OCI-LY7 (cell line): ENCODE measurements around the gene SEC14L2. TPM values are rescaled to one million over a fixed set of nuclear protein-coding genes. Genes with fewer than 3 reads are reported as not detected.

ENCODE experiments used
- BruUV-seq: library from RNA; stranded (reverse); fragments of 400-500 nt; replicated peaks from 2 replicates; lab custom pipeline; 2021; lab: Mats Ljungman, UMichigan
- CTCF ChIA-PET: fragments of 300-600 bp; sonication (Branson Sonifier 250); formaldehyde crosslinking; loops from one replicate; lab custom pipeline; 2022; ENCODE audit warnings: antibody characterized with exemption; ENCODE audit not compliant: unreplicated experiment; lab: Charles Lee
- POLR2A ChIA-PET: fragments of 300-600 bp; sonication (Branson Sonifier 250); formaldehyde crosslinking; loops from one replicate; lab custom pipeline; 2022; ENCODE audit warnings: antibody characterized with exemption; lab: Charles Lee
- DNase-seq: peaks from one replicate; pipeline ENCODE4 v3.0.0-alpha.2; 2015; ENCODE audit warnings: low spot score
- H2AFZ ChIP-seq: fragments of 200-600 bp; sonication (generic), shearing (Covaris generic); 2 replicates; pipeline ENCODE4 v1.6.1; 2014; ENCODE audit warnings: mild to moderate bottlenecking, antibody characterized with exemption, low read length, moderate library complexity
- H3K27ac ChIP-seq: fragments of 200-600 bp; sonication (generic); 2 replicates; pipeline ENCODE4 v1.5.1; 2014; ENCODE audit warnings: mixed run types, low read depth, mild to moderate bottlenecking, moderate library complexity, low read length, inconsistent platforms; ENCODE audit not compliant: poor library complexity, severe bottlenecking
- H3K36me3 ChIP-seq: fragments of 200-600 bp; sonication (generic); 2 replicates; pipeline ENCODE4 v1.6.1; 2014; ENCODE audit warnings: mild to moderate bottlenecking, antibody characterized with exemption, low read length, moderate library complexity, mixed read lengths; ENCODE audit not compliant: insufficient read depth
- H3K4me1 ChIP-seq: fragments of 200-600 bp; sonication (generic); 2 replicates; pipeline ENCODE4 v1.5.1; 2014; ENCODE audit warnings: mild to moderate bottlenecking, low read length; ENCODE audit not compliant: insufficient read depth, poor library complexity, severe bottlenecking
- H3K4me2 ChIP-seq: fragments of 200-600 bp; sonication (generic); 2 replicates; pipeline ENCODE4 v1.6.1; 2014; ENCODE audit warnings: mild to moderate bottlenecking, low read length
- H3K4me3 ChIP-seq: fragments of 200-600 bp; sonication (generic); 2 replicates; pipeline ENCODE4 v1.5.1; 2014; ENCODE audit warnings: mild to moderate bottlenecking, low read depth, low read length; ENCODE audit not compliant: poor library complexity, severe bottlenecking
- H3K79me2 ChIP-seq: fragments of 200-600 bp; sonication (generic); 2 replicates; pipeline ENCODE4 v1.6.1; 2016; ENCODE audit warnings: low read depth, mild to moderate bottlenecking, low read length, moderate library complexity, mixed read lengths; ENCODE audit not compliant: insufficient read depth
- H3K9me2 ChIP-seq: fragments of 200-600 bp; sonication (generic); 2 replicates; pipeline ENCODE4 v1.6.1; 2016; ENCODE audit warnings: mild to moderate bottlenecking, low read length, mixed read lengths; ENCODE audit not compliant: insufficient read depth
- H3K9me3 ChIP-seq: fragments of 200-600 bp; sonication (generic); 2 replicates; pipeline ENCODE4 v1.6.1; 2014; ENCODE audit warnings: mild to moderate bottlenecking, mixed run types, low read length, mixed read lengths
- H4K20me1 ChIP-seq: fragments of 200-600 bp; sonication (generic); 2 replicates; pipeline ENCODE4 v1.6.1; 2014; ENCODE audit warnings: mild to moderate bottlenecking, antibody characterized with exemption, low read length, moderate library complexity, mixed read lengths; ENCODE audit not compliant: insufficient read depth
- EZH2phosphoT487 ChIP-seq: fragments of 200-600 bp; sonication (generic); IDR thresholded peaks from 2 replicates; pipeline ENCODE4 v1.6.1; 2018; ENCODE audit warnings: low read depth, borderline replicate concordance, mild to moderate bottlenecking, mixed run types, antibody characterized with exemption, low read length, moderate library complexity, mixed read lengths
- intact Hi-C: fragments of 100-400 bp; cut with micrococcal nuclease; formaldehyde crosslinking; loops from one replicate; pipeline ENCODE4 v1.10.0; 2022; ENCODE audit not compliant: unreplicated experiment
- total RNA-seq, 2 experiments: library from RNA; depleted of rRNA in 1 of 2; stranded (reverse); fragments of >200 nt in 1 of 2; shearing (Covaris generic) in 1 of 2; gene quantifications; 2 replicates each; pipeline ENCODE4 v1.2.3, GENCODE V29; 2014 to 2022
- TF ChIP-seq, protein P1 (sequence below): fragments of 200-600 bp; sonication (generic); conservative IDR thresholded peaks from 2 replicates; pipeline ENCODE4 v1.5.1; 2014; ENCODE audit warnings: mild to moderate bottlenecking, antibody characterized with exemption, low read length, moderate library complexity, mixed read lengths

SEC14L2 gene
- total RNA-seq, 2 experiments from 2014 or later: 0.11 to 0.22 TPM

DNA sequence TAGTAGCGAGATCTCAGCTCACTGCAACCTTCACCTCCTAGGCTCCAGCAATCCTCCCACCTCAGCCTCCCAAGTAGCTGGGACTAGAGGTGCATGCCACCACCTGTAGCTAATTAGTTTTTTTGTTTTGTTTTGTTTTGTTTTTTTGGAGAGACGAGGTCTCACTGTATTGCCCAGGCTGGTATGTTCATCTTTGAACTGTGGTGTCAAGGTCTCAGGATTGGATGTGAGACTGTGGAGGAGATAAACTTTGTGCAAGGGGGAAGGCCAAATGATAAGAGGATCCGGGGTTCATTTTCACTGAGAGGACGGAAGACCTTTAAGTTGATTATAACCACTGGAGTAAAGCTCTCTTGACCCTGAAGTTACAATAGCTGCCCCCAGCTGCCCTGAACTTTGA is 8.9 kb downstream of the SEC14L2 start:
- Histone ChIP-seq H3K9me2 (no peaks in the 10 kb centered on the region), H3K4me2 (no peak overlapping the region), H3K9me3 (no peaks in the 10 kb centered on the region), H3K27ac (no peak overlapping the region), H3K4me1 (no peaks in the 10 kb centered on the region), H3K4me3 (no peak overlapping the region), H3K79me2 (no peaks in the 10 kb centered on the region), H4K20me1 (no peaks in the 10 kb centered on the region), H2AFZ (no peak overlapping the region), H3K36me3 (no peaks in the 10 kb centered on the region)
- intact Hi-C loops: no loop called here
- DNase-seq: no peak
- TF ChIP-seq EZH2phosphoT487: no peak
- TF ChIP-seq, protein P1, sequence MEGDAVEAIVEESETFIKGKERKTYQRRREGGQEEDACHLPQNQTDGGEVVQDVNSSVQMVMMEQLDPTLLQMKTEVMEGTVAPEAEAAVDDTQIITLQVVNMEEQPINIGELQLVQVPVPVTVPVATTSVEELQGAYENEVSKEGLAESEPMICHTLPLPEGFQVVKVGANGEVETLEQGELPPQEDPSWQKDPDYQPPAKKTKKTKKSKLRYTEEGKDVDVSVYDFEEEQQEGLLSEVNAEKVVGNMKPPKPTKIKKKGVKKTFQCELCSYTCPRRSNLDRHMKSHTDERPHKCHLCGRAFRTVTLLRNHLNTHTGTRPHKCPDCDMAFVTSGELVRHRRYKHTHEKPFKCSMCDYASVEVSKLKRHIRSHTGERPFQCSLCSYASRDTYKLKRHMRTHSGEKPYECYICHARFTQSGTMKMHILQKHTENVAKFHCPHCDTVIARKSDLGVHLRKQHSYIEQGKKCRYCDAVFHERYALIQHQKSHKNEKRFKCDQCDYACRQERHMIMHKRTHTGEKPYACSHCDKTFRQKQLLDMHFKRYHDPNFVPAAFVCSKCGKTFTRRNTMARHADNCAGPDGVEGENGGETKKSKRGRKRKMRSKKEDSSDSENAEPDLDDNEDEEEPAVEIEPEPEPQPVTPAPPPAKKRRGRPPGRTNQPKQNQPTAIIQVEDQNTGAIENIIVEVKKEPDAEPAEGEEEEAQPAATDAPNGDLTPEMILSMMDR: no peak
- ChIA-PET CTCF (no interaction called here), POLR2A (interaction anchor here (1.0 to 1.4 kb wide), 3 partner anchors 10 to 19 kb away, joined by 3 to 4 read pairs (median 3); no protein-coding TSS in a partner anchor)
- BruUV-seq: no TSS peak

GRCh38 chr22:30406400-30406799 is 9.6 kb downstream of the SEC14L2 start:
- H3K4me2 ChIP-seq: no peak overlapping the region
- no peaks in the 10 kb centered on the region for H3K9me2 ChIP-seq
- no peaks in the 10 kb centered on the region for H3K79me2 ChIP-seq
- no peak for DNase-seq
- no peaks in the 10 kb centered on the region for H3K9me3 ChIP-seq
- ChIA-PET CTCF (no interaction called here), POLR2A (interaction anchor here (1.4 kb wide), 2 partner anchors 11 to 15 kb away, joined by 3 to 4 read pairs; no protein-coding TSS in a partner anchor)
- no TSS peak for BruUV-seq
- H3K4me3 ChIP-seq: no peak overlapping the region
- no peak overlapping the region for H2AFZ ChIP-seq
- H3K36me3 ChIP-seq: no peaks in the 10 kb centered on the region
- no peak overlapping the region for H3K27ac ChIP-seq
- no peaks in the 10 kb centered on the region for H3K4me1 ChIP-seq
- no peak for TF ChIP-seq EZH2phosphoT487
- TF ChIP-seq, protein P1: no peak
- H4K20me1 ChIP-seq: no peaks in the 10 kb centered on the region
- intact Hi-C loops: no loop called here

DNA sequence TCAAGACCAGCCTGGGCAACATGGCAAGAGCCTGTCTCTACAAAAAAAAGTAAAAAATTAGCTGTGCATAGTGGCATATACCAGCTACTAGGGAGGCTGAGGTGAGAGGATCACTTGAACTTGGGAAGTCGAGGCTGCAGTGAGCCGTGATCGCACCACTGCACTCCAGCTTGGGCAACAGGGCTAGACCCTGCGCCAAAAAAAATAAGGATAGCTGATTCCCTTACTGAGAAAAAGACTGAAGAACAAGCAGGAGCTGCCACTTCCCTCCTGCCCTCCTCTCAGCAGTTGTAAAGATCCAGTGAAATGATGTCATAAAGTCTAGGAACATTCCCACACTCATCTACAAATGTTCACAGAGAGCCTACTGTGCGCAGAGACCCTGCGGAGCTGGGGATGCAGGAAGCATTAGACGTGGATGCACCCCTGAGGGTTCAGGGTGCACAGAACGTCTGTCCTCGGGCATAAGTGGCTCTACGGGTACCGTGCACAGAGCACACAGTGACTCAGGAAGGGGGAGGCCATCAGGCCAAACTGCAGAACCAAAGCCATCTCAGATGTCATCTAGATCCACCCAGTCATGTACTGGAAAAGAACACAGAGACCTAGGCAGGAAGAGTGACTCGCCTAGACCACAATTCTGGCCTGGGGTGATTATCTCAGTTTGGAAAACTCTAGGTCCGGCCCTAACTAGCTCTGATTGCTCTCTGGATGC is 11.7 kb downstream of the SEC14L2 start:
- H3K9me3 ChIP-seq: no peaks in the 10 kb centered on the region
- H2AFZ ChIP-seq: no peak overlapping the region
- POLR2A ChIA-PET: interaction anchor here (0.6 kb wide), 1 partner anchor 25 kb away, joined by 3 read pairs; no protein-coding TSS in a partner anchor
- H3K27ac ChIP-seq: no peak overlapping the region
- no peaks in the 10 kb centered on the region for H4K20me1 ChIP-seq
- BruUV-seq: no TSS peak
- no peak for DNase-seq
- TF ChIP-seq EZH2phosphoT487: no peak
- TF ChIP-seq, protein P1: no peak
- intact Hi-C loops: no loop called here
- no peak overlapping the region for H3K4me3 ChIP-seq
- no peaks in the 10 kb centered on the region for H3K9me2 ChIP-seq
- no peaks in the 10 kb centered on the region for H3K4me1 ChIP-seq
- CTCF ChIA-PET: no interaction called here
- no peaks in the 10 kb centered on the region for H3K36me3 ChIP-seq
- no peak overlapping the region for H3K4me2 ChIP-seq
- no peaks in the 10 kb centered on the region for H3K79me2 ChIP-seq
